Adrenal gland (tissue), 12 donors: Measurements from ENCODE around the gene ABCB11. TPM values are rescaled to one million over a fixed set of nuclear protein-coding genes. Genes with fewer than 3 reads are reported as not detected.

Experiments used
- DNase-seq, 7 donors: peaks; one replicate each; pipeline ENCODE4 v3.0.0-alpha.2; 2019 to 2020
- H3K27ac ChIP-seq, 5 donors: fragments of 200-600 bp; sonication (generic) in 4 of 5; 1 replicate in 3 of 5; 2 replicates in 2 of 5; pipeline versions ENCODE4 v1.5.1 to v1.8.0; 2016 to 2020; ENCODE audit warnings: mild to moderate bottlenecking in 1 of 5
- H3K27me3 ChIP-seq: fragments of 200-600 bp; 2 replicates; pipeline ENCODE4 v1.8.0; 2021
- H3K36me3 ChIP-seq, 2 donors: fragments of 200-600 bp; replicated peaks in 1 of 2; 1 replicate in 1 of 2; 2 replicates in 1 of 2; pipeline versions ENCODE4 v1.5.1 to v1.8.0; 2018 to 2022
- H3K4me1 ChIP-seq, 2 donors: fragments of 200-600 bp; replicated peaks in 1 of 2; 1 replicate in 1 of 2; 2 replicates in 1 of 2; pipeline versions ENCODE4 v1.5.1 to v1.8.0; 2018 to 2021
- H3K4me3 ChIP-seq, 4 donors: fragments of 200-600 bp; sonication (generic) in 3 of 4; one replicate each; pipeline ENCODE4 v1.5.1; 2016 to 2018
- H3K9me3 ChIP-seq, 3 donors: fragments of 200-600 bp; sonication (generic) in 1 of 3; replicated peaks in 1 of 3; 1 replicate in 2 of 3; 2 replicates in 1 of 3; pipeline versions ENCODE4 v1.5.1 to v1.8.0; 2016 to 2021
- CTCF ChIP-seq, 6 experiments: fragments of 450-650 bp in 4 of 6; fragments of 200-600 bp in 2 of 6; sonication (generic) in 1 of 6; IDR thresholded peaks; 1 replicate in 5 of 6; 2 replicates in 1 of 6; pipeline versions ENCODE4 v1.5.1 to v1.8.0; 2016 to 2021; ENCODE audit warnings: antibody characterized with exemption in 6 of 6, mild to moderate bottlenecking in 2 of 6, moderate library complexity in 1 of 6
- POLR2A ChIP-seq, 2 donors: fragments of 450-650 bp; IDR thresholded peaks; one replicate each; pipeline ENCODE4 v1.6.1; 2017; ENCODE audit warnings: antibody characterized with exemption in 2 of 2, mild to moderate bottlenecking in 2 of 2, moderate library complexity in 1 of 2
- WGBS, 4 donors: extraction: QIAGEN DNeasy Blood & Tissue Kit in 2 of 4; methylation state at CpG; one replicate each; pipeline versions ENCODE4 v1.1.5 to v1.1.7; 2013 to 2017; 5-methylcytosine and 5-hydroxymethylcytosine counted together
- intact Hi-C, 2 donors: fragments of 100-400 bp; cut with DNase I; formaldehyde crosslinking; loops; one replicate each; pipeline versions ENCODE4 v1.14.1 to v1.15.0; 2022 to 2023
- polyA plus RNA-seq, 3 donors: library from polyadenylated mRNA; stranded (reverse); fragments of 200-250 nt in 2 of 3; fragments of 350-450 nt in 1 of 3; fragmentation: Illumina TruSeq in 1 of 3; extraction: RNeasy Lipid Tissue Mini Kit (QIAGEN cat#74804) in 1 of 3; gene quantifications; one replicate each; pipeline ENCODE4 v1.2.3, GENCODE V29; 2013 to 2014
- total RNA-seq, 9 donors: library from RNA; depleted of rRNA in 4 of 9; stranded (reverse); fragments of >200 nt in 4 of 9; fragments of 120-200 nt in 1 of 9; fragmentation: NEBNext Ultra II Directional in 1 of 9; extraction: Animal tissue kit (Norgen Biotek cat#: 25700) in 1 of 9; gene quantifications; one replicate each; pipeline versions ENCODE4 v1.1.0 to v1.2.4, GENCODE V29; 2013 to 2023
- donor health status: healthy with polysubstance abuse.
- donor health status: Bipolar disorder and iron deficiency.
- donor health status: DM: yes; HTN: yes; CAD: no.
- donor health status: DM: no; HTN: no; CAD: no.
- donor health status: DM: no; HTN: no; CAD: no.
- donor health status: DM: yes; HTN: yes; CAD: no.

ABCB11 gene
- total and polyA plus RNA-seq, 12 donors: 0.05 to 1.4 (median 0.31) TPM; not detected in 7

- no peak for DNase-seq
- Histone ChIP-seq H3K27ac (no peak overlapping the region), H3K36me3 (no peaks in the 10 kb centered on the region), H3K4me3 (no peak overlapping the region), H3K9me3 (no peaks in the 10 kb centered on the region), H3K27me3 (no peaks in the 10 kb centered on the region), H3K4me1 (peaks cover 0 to 5% of the 10 kb centered on the region in 2 donors)
- intact Hi-C loops: no loop called here
- WGBS, 4 donors: 61 to 64% (median 63%) methylated on average over 9 of the region's 9 CpGs
- TF ChIP-seq CTCF (IDR thresholded peaks at IDR 0.05) (no peak), POLR2A (IDR thresholded peaks at IDR 0.05) (no peak)
These were observed 43.0 kb upstream of the ABCB11 start for GRCh38 chr2:169073963-169074751.

GRCh38 chr2:169073211-169073962 is 42.3 kb upstream of the ABCB11 start:
- intact Hi-C loops: no loop called here
- no peaks in the 10 kb centered on the region for H3K36me3 ChIP-seq
- 78 to 88% (median 83%) methylated on average over 3 of the region's 3 CpGs for WGBS, 4 donors
- no peak for TF ChIP-seq CTCF (IDR thresholded peaks at IDR 0.05)
- TF ChIP-seq POLR2A (IDR thresholded peaks at IDR 0.05): no peak
- no peak overlapping the region for H3K4me3 ChIP-seq
- peaks cover 0 to 5% of the 10 kb centered on the region in 2 donors for H3K4me1 ChIP-seq
- no peak overlapping the region for H3K27ac ChIP-seq
- no peak for DNase-seq
- no peaks in the 10 kb centered on the region for H3K27me3 ChIP-seq
- H3K9me3 ChIP-seq: no peaks in the 10 kb centered on the region

- no peak for TF ChIP-seq CTCF (IDR thresholded peaks at IDR 0.05)
- no peak for TF ChIP-seq POLR2A (IDR thresholded peaks at IDR 0.05)
- no peak overlapping the region for H3K27ac ChIP-seq
- 54 to 66% (median 60%) methylated on average over 4 of the region's 4 CpGs for WGBS, 4 donors
- peaks cover 0 to 5% of the 10 kb centered on the region in 2 donors for H3K4me1 ChIP-seq
- no peaks in the 10 kb centered on the region for H3K27me3 ChIP-seq
- no peaks in the 10 kb centered on the region for H3K36me3 ChIP-seq
- DNase-seq: no peak
- no peak overlapping the region for H3K4me3 ChIP-seq
- intact Hi-C loops: no loop called here
- H3K9me3 ChIP-seq: no peaks in the 10 kb centered on the region
These were observed 41.2 kb upstream of the ABCB11 start for GRCh38 chr2:169072163-169072925.

GRCh38 chr2:169071455-169071854 is 40.3 kb upstream of the ABCB11 start:
- Histone ChIP-seq H3K9me3 (no peaks in the 10 kb centered on the region), H3K27ac (no peak overlapping the region), H3K27me3 (no peaks in the 10 kb centered on the region), H3K36me3 (no peaks in the 10 kb centered on the region), H3K4me1 (peaks cover 0 to 5% of the 10 kb centered on the region in 2 donors), H3K4me3 (no peak overlapping the region)
- intact Hi-C loops: no loop called here
- 66 to 73% (median 71%) methylated on average over 5 of the region's 5 CpGs for WGBS, 4 donors
- no peak for DNase-seq
- TF ChIP-seq POLR2A (IDR thresholded peaks at IDR 0.05): no peak
- TF ChIP-seq CTCF (IDR thresholded peaks at IDR 0.05): no peak
